Stimulated activated CD4-positive, alpha-beta T cell treated with anti-CD3 and anti-CD28 coated beads, Interleukin-1b, Interleukin-23, amount 100 ng/mL, for 4 hours (primary cell): ENCODE data around the gene DPP10.
"Not testable (repeated sequence)": the region's sequence is repeated elsewhere in the genome, so short reads cannot be mapped to it uniquely, and the experiment has no call there.

Experiments
- DNase-seq, 2 donors: peaks; one replicate each; pipeline ENCODE4 v3.0.0-alpha.2; 2020; ENCODE audit warnings: low read depth in 2 of 2

Gene DPP10

GRCh38 chr2:114717049-114717448 is 274.6 kb downstream of the DPP10 start:
- no peak for DNase-seq

- DNase-seq: no peak
Measured at GRCh38 chr2:114724454-114724853, 282.0 kb downstream of the DPP10 start.

GRCh38 chr2:114727012-114727411 is 284.6 kb downstream of the DPP10 start:
- DNase-seq: no peak

- DNase-seq: no peak
Measured at GRCh38 chr2:114728372-114728771, 285.9 kb downstream of the DPP10 start.

DNA sequence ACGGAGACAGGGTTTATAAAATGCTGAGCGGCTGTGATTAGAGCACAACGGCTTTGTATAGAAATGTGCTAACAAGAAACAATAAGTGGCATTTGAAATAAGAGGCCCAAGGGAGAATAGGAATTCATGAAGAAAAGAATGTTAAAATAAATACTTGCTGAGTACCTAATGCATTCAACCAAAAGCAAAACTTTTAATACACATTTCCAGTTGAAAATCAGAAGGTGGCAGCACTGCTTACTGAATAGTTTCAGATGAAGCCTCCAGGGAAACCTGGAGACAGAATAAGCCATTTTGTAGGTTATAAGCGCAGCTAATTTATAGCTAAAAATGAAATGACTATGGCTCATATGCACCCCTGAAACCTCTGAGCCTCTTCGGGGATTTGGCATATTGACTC is 286.6 kb downstream of the DPP10 start:
- DNase-seq: no peak

- DNase-seq: no peak
Measured at GRCh38 chr2:114735126-114735525, 292.7 kb downstream of the DPP10 start.

DNA sequence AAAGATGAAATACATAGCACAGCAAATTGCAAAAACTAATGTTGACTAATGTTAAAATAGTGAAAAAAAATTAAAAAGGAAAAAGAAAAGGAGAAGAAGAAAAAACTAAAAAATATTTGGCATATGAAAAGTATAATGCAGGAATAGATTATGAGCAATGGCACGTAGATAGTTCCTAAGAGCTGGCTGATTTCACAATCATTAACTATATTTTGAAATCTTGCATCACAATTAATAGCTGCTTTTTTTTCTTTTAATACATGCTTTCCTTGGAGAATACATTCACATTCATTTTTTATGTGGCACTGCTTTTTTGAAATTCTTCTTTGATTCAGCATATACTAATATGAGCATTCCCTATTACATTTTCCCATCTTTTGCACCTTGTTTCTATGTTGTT is 299.8 kb downstream of the DPP10 start:
- no peak for DNase-seq

DNA sequence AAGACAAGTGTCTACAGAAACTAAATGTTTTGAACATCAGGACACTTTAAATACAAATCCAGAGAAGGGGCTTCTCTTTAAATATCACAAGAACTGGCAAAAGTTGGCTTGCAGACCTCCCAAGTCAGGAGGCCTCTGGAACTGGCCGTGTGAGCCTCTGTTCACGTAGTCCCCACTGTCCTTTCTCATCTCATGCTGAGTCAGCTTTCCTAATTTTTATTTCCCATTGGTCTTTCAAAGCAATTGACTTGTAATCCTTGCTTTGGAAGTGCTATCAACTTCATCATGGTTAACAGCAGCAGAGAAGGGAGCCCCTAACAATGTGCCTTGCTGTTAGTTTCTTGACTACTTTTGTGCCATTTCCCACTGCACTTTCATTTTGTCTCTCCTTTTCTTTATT is 303.3 kb downstream of the DPP10 start:
- no peak for DNase-seq

DNA sequence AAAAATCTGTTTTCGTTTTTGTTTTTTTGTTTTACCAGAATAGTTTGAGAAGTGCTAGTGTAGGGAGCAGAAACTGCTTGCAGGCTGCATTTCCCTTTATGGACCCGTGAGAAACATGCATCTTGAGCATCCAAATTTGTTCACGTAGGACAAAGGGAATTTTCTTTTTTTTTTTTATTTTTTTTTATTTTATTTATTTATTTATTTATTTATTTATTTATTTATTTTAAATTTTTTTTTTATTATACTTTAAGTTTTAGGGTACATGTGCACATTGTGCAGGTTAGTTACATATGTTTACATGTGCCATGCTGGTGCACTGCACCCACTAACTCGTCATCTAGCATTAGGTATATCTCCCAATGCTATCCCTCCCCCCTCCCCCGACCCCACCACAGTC is 305.7 kb downstream of the DPP10 start:
- not testable (repeated sequence) for DNase-seq

DNA sequence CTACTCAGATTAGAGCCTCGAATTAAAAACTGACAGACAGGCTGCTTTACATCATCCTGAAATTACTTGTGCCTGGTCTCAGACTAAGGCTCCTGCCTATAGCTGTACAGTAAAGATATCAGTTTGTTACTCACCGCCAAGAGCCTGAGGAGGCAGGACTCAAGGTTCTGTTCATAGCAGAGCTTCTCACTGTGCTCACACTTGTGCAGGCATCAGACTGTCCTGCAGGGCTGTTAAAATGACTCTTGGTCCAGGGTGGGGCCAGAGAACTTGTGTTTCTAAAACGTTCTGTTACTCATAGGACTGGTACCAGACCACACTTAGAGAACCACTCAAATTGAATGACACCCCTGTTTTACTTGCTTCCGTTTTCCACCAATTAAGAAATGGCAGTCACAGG is 310.0 kb downstream of the DPP10 start:
- DNase-seq: no peak

- DNase-seq: no peak
Measured at GRCh38 chr2:114753145-114753544, 310.7 kb downstream of the DPP10 start.

DNA sequence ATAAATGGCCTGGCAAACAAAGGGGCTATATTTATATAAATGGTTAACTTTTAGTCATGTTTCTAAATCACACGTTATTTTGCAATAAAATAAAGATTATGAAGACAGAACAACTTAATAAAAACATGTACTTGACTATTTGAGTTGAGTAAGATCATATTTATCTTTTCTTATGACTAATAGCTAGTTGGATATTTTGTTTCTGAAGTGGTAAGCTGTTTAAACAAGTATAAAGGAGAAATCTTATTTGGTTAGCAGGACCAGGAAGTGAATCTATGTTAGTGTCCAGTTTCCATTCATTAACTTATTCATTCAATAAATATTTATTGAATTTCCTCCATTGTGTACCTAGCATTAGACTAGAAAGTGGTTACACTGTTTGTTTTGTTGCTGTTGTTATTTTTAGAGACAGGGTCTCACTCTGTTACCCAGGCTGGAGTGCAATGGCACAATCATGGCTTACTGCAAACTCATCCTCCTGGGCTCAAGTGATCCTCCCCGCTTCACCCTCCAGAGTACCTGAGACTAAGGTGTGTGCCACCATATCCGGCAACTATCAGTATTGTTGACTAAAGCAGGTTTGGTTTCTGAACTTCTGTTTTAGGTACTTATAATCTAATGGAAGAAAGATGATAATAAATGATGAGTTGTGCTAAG is 312.6 kb downstream of the DPP10 start:
- DNase-seq: no peak

DNA sequence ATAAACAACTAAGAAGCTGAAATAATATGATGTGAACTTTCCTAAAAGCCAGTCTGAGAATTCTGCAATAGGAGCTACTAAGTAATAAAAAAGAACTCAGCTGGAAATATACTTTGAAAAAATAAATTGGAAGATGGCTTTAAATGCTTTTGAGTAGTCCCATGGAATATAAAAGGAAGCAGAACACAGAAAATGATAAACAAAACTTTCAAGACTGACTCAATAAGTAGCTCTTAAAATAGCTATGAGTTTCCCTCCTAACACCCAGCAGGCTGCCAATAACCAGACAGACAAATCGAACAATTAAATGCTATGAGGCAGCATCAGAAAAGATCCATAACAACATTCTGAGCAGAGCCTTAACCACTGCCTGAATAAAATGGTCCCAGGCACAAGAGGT is 319.9 kb downstream of the DPP10 start:
- no peak for DNase-seq

DNA sequence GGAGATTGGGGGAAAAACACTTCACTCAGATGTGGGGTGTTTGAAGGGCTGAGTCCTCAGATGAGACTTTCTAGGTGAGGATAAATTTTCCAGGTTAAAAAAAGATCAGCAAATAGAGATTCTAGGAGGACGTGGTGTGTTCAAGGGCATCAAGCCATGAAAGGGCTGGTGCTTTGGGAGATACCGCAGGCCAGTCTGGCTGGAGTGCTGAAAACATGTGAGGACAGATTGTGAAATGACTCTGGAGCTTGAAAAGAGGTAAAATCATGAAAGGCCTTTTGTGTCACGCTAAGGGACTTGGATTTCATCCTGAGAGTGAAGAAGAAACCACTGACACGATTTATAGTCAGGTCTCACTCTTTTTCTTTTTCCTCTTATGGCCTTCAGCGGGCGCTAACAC is 320.5 kb downstream of the DPP10 start:
- DNase-seq: no peak

GRCh38 chr2:114769110-114769509 is 326.7 kb downstream of the DPP10 start:
- no peak for DNase-seq

DNA sequence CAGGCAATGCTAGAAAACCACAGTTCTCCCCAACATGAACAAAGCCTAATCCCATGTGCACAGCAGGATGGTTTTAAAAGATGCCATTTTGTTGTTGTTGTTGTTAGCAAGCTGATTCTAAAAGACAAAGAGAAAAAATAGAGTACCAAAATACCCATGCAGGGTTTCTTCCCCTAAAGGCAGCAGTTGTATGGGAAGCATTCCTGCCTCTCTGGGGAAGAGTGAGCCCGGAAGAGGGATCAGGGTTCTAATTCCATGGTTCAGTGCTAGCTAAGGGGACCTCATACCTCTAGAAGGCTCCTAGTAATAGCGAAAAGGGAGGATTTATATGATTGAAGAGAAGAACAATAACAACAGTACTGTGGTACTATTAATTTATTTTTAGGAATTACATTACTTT is 327.6 kb downstream of the DPP10 start:
- DNase-seq: no peak

DNA sequence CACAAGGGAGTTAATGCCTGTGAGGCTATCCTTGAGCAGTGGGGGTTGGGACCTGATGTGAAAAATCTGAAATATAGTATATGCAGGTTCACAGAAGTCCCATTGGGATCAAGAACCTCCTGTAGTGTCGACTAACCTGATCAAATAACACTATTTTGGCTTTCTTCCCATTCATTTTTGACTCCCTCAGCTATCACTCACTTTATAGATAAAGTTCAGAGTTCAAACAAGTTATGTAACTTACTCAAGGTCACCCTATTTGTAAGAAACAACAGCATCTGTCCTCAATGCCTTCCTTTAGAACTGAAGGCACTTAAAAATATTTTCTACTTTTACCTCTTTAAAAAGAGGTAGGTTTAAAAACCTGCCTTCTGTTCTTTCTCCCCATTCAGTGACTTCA is 341.6 kb downstream of the DPP10 start:
- DNase-seq: no peak

GRCh38 chr2:114784890-114785583 is 342.6 kb downstream of the DPP10 start:
- no peak for DNase-seq

DNA sequence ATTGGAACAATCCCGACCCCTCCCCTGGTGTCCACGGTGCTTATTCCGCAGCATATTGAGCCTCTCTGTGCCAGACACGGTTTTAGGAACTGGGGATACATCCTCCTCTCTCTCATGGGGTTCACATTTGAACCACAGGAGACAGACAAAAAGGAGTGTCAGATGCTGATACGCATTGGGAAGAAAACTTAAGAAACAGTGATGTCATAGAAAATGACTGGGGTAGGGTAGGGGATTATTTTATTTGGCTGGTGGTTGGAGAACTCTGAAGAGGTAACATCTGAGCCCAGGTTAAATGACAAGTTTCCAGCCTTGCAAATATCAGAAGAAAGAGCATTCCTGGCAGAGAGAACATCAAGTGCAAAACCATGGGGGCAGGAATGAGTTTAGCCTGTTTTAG is 344.5 kb downstream of the DPP10 start:
- DNase-seq: no peak

GRCh38 chr2:114787486-114787885 is 345.0 kb downstream of the DPP10 start:
- no peak for DNase-seq

GRCh38 chr2:114789989-114790388 is 347.5 kb downstream of the DPP10 start:
- no peak for DNase-seq

GRCh38 chr2:114797540-114797939 is 355.1 kb downstream of the DPP10 start:
- no peak for DNase-seq

GRCh38 chr2:114797942-114798341 is 355.5 kb downstream of the DPP10 start:
- no peak for DNase-seq

DNA sequence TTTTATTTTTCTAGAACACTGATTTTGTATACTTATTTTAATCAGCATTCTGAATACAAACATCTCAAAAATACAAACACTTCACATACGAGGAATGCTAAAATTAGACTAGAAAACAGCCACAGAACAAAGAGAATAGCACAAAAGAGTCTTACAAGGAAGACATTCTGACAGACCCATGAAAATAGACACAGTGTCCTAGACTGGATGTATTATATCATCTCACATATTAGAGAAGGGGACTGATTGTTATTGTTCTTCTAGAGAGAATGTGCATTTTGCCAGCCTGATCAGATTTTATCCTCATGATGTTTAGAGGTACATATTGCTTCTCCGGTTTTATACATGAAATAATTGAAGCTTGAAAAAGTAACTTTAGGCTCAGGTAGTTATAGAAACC is 357.9 kb downstream of the DPP10 start:
- no peak for DNase-seq
